Activated CD4-positive, alpha-beta T cell treated with anti-CD3 and anti-CD28 coated beads, Interleukin-2, amount 50 U/mL, for 1 hour (primary cell): ENCODE results near the gene KCNK3.
A peak's percentile ranks its signal among the peaks of the same experiment; 100 is the strongest.
"Not testable (repeated sequence)": the region's sequence is repeated elsewhere in the genome, so short reads cannot be mapped to it uniquely, and the experiment has no call there.

Experiments used
- DNase-seq: peaks from one replicate; pipeline ENCODE4 v3.0.0-alpha.2; 2020

Gene KCNK3

DNA sequence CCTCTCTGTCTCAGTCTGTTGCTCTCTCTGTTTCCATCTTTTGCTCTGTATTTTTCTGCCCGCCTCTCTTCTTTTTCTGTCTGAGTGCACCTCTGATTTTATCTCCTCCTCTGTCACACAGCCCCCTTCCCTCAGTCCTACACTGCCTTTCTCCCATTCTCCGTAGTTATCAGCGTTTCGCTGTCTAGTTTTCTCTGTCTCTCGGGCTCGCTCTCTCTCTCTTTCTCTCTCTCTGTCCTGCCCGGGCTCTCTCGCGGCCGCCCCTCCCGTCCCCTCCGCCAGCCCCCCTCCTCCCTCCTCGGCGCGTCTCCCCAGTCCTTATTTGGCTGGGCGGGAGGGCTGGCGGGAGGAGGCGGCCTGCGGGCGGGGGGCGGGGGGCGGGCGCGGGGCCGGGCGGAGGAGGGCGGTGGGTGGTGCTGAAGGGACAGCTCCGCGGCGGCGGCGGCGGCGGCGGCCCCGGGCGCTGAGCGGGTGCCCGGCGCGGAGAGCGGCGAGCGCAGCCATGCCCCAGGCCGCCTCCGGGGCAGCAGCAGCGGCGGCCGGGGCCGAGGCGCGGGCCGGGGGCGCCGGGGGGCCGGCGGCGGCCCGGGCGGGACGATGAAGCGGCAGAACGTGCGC, at the start of gene KCNK3:
Gene KCNK3, plus strand, starts transcription at position 444 of the 618 bp plus-strand sequence. Its CDS starts 154 bp downstream, at position 598.
- DNase-seq: peak; percentile 40

DNA sequence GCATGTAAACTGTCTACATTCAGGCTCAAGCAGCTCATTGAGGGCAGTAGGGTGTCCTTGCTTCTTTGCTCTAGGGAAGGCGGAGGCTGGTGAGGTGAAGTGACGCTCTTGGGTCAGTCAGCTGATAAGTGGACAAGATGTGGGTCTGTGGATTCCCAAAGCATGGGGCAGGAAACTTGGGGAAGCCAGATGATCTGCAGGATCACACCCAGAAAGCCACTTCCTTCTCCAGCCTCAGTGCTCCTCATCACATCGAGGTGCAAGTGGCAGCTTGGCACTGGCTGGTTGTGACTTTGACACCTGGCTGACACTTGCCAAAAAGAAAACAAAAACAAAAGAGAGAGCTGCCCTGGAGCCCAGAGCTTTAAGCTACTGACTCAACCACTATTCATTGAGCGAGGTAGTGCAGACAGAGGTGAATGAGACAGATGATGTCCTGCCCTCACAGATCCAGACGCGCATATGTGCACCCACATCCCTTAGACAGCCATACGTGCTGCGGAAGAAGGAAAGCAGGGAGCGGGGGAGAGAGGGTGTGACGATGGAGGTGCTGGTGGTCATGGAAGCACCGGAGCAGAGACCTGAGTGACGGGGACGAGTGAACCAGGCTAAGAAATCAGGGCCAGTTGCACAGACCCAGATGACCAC, 48.2 kb upstream of the KCNK3 start:
- DNase-seq: no peak

DNA sequence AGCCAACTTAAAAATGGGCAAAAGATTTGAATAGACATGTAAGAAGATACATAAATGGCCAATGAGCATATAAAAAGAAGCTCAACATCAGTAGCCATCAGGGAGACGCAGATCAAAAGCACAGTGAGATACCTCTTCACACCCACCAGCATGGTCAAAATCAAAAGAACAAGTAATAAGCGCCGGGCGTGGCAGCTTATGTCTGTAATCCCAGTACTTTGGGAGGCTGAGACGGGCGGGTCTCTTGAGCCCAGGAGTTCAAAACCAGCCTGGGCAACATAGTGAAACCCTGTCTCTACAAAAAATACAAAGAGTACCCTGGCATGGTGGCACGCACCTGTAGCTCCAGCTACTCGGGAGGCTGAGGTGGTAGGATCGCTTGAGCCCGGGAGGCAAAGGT, 46.8 kb upstream of the KCNK3 start:
- no peak for DNase-seq

DNA sequence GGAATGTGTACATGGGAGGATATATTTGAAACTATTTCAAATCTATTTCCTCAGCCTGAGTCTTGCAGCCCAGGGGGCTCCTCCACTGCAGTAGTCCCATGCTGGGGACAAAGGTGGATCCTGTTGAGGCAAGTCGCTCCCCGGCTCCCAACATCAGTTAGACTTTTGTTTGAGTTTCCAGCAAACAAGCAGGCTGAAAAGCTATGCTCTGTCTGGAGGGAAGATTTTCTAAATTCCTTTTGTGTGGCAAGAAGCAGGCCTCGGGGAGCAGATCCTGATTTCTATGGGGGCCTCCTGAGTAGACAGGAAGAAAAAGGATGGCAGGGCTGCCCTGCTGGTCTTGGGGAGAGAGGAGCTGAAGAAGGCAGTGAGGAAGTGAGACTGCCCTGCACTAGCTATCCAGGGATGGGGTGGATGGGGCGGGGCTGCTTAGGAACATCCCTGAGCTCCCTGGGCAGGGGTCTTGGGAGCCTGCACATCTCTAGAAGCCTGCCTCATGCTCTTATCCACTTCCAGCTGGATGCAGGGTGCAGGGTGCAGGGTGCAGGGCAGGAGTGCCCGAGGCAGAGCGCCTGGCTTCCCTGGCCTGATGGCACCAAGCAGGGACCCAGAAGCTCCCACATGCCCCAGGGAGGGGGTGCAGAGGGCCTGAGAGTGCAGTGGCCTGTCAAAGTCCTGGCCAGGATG, 45.4 kb upstream of the KCNK3 start:
- no peak for DNase-seq

DNA sequence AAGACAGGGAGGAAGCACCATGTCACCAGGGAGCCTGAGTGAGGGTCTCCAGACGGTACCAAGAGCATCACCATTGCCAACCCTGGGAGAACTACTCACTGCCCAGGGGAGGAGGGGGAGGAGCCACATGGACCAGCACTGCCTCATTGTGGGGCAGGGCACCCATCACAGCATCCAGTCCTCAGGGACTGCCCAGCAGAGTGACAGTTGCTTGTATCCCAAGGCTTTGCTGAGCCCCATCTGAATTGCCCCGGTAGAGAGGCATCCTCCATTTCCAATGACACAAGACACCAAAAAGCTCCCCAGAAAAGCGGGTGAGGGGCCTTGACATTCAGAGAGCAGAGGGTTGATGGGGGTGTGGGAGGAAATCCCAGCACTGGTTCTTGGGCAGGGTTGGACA, 44.5 kb upstream of the KCNK3 start:
- DNase-seq: no peak

DNA sequence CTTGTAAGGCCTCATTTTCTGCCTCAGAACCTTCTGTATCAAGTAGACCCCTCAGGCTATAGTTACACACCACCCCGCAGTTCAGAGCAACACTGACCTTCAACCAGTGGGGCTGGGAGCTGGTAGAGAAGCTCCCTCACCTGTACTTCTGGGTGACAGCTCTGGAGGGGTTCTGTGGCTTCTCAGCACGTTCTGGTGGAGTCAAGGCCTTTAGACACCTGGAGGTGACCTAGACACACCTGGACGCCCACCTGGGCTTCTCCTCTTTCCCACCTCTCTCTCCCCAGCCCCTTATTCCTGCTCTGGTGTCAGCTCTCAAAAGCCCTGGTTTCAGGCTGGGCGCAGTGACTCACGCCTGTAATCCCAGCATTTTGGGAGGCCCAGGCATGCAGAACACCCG, 44.0 kb upstream of the KCNK3 start:
- DNase-seq: no peak

DNA sequence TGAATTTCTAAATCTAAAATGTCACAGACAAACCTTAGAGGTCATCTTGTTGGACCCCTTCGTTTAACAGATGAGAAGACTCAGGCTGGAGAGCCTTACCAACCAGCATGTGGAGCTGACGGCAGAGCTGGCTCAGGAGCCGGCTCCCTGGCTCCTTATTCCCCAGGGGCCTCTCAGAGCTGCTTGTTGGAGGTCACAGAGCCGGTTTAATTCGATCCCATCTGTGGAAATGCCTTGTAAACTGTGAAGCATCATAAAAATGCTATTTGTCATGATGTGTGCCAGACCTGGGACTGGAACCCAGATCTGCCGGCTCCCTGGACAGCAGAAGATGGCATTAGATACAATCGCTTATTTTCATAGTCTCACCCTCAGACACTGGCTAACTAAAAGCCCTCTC, 43.2 kb upstream of the KCNK3 start:
- DNase-seq: no peak

DNA sequence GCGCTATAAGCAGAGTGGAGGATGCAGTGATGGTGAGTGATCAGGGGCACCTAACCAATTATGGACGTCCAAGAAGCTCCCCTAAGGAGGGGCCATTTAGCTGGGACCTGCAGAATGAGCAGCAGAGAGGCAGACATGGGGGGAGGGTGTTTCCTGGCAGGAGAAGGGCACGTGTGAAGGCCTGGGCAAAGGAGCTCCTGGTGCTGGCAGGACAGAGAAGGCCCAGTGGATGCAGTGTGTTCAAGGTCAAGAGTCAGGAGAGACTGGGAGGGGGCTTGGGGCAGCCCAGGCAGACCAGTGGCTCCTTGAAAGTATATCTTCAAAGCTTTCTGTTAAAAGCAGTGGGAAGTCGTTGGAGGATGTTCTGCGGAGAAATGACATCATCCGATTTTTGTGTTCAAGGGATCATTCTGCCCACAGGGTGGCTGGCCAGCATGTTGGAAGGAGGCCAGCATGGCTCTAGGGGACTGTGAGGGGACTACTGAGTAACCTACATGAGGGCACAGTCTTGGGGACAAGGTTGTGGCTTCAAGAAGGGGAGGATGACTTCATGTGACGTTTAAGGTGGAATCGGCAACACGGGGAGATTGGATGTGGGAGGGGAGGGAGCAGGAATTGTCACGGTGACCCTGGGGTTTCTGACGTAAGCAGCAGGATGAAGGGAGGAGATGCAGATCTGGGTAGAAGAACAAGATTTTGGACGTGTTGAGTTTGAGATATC, 42.4 kb upstream of the KCNK3 start:
- no peak for DNase-seq

DNA sequence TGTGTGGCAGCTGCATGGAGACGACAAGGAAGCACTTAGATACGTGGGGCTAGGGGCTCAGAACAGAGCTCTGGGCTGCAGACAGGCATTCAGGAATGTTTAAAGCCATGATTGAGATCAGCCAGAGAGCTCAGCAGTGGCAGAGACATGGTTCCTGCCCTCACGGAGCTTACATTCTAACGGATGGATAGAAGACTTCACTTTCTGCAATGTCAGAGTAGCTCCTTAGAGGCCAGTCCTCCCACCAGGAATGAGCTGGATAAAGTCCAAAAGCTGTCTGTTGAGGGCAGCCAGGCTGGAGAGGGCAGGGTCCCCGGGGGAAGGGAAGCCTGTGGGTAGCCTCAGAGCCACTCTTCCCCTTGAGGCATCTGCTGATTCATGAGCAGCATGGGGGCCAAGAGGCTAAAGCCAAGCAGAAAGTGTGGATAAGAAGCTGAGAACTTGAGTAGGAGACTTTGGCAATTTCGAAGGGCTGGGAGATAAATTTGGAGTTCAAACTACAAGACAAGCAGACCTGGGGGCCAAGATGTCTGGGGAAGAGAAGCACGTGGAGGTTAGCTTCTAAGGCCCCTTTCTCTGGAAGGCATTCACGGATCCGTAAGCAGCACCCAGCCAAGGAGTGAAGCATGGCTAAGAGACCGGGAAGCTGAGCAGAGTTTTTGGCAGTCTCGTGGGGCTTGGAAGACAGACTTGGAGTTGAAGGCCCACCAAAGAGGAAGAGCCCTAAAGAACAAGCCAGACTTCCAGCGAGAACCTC, 41.6 kb upstream of the KCNK3 start:
- no peak for DNase-seq

DNA sequence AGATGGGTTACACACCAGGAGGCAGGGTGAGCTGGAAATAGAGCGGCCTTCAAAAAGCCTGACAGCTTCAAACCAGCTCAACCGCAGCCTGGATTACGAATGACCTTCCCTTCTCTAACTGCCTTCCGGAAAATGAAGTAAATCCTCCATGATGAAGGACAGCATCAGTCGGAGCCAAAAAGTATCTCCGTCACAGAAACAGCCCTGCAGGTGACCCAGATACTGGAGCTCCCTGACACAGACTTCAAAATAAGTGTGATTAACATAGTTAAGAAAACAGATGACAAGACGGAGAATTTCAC, 41.1 kb upstream of the KCNK3 start:
- no peak for DNase-seq

DNA sequence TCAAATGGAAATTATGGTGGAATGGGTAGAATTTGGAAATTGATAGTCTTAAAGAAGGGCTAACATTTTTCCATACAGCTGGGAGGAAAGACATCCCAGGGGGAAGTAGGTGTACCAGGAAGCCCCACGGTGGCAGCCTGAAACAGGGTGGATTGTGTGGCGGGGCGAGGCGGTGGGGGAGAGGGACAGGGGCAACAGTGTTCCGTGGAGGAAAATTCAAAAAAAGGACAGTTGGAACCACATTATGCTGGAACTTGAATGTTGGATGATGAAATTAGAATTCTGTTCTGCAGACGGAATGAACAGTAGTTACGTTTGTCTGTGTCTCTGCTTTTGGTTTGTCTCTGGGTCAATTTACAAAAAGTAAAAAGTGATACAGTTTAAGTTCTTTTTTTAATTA, 40.7 kb upstream of the KCNK3 start:
- no peak for DNase-seq

DNA sequence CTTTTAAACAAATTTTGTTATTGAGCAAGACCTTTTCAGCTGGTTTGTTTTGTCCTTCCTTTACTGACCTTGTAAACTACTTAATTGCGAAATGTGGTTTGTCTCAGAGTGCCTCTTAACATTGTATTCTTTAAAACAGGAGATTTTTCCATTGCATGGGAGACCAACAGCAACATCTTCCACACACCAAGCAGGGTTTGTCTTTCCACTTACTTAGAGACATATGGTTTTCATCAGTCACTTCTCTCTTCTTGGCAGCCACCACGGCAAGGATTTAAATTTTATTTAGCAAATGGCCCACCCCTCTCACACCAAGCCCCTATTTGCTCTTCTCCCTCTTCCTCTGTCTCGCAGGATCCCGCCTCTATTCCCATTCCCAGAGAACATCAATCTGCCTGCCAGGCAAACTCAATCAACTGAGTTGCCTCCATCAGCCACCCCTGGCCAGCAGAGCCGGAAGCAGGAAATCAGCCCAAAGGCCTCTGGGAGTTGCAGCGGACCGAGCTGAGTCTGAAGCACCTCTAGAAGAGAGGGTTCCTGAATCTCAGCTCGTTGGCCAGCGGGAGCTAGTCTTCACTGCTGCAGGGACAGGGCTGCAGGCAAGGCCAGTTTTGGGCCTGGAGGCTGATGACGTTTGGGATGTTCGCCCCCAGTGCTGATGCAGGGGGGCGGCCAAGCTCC, 40.0 kb upstream of the KCNK3 start:
- no peak for DNase-seq

DNA sequence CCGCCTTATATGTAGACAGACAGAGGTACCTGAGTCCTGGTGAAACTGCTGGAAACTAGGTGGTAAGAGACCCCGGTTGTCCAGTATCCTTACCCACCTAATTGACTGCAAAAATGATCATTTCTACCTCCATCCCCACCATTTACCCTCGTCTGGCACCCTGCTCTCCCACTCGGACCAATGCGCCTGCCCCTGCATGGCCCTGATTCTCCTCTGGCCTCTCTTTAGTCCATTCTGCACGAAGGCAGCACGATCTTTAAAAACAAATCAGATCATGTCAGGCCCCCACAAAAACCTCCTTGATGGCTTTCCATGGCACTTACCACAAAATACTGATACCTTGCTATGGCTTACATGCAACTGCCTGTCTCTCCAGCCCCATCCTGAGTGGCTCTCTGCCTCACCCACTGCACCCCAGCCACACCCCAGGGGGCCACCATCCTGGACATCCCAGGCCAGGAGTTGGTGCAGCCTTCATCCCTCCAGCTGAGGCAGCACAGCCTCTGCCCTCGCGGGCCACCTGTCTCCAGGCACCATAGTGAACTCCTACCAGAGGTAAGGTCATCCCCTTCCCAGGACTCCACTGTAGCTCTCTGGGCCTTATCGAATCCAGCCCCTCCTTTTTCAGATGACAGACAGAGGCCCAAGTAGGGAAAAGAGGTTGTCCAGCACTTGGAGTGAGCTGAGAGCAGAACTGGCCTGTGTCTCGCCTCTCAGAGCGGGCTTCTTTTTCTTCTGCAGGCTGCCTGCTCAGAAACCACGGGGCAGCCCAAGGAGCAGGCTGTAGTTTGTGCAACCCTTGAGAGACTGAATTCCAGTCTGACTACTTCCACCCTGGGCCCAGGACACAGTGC, 39.1 kb upstream of the KCNK3 start:
- DNase-seq: no peak

DNA sequence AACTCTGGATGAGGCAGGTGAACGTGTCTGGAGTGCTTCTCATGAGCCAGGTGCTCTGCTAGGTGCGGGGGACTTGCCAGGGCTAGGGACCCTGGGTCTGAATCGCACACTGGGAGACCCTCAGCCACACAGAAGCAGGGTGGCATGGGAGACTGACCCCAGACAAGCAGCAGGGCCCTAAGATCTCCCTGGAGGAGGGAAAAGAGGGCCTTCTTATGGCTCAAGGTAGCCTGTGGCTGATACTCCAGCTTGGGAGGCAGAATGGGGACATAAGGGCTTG, 38.5 kb upstream of the KCNK3 start:
- DNase-seq: no peak

DNA sequence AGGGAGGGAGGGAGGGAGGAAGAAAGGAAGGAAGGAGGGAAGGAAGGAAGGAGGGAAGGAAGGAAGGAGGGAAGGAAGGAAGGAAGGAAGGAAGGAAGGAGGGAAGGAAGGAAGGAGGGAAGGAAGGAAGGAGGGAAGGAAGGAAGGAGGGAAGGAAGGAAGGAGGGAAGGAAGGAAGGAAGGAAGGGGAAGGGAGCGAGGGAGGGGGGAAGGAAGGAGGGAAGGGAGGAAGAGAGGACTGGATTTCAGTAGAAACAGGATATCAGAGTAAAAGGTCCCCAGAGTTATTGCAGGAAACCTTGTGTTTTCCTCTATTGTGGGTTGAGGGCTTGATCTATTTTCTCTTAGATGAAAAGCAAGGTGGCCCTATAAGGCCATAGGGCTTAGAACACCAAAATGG, 37.4 kb upstream of the KCNK3 start:
- DNase-seq: not testable (repeated sequence)

DNA sequence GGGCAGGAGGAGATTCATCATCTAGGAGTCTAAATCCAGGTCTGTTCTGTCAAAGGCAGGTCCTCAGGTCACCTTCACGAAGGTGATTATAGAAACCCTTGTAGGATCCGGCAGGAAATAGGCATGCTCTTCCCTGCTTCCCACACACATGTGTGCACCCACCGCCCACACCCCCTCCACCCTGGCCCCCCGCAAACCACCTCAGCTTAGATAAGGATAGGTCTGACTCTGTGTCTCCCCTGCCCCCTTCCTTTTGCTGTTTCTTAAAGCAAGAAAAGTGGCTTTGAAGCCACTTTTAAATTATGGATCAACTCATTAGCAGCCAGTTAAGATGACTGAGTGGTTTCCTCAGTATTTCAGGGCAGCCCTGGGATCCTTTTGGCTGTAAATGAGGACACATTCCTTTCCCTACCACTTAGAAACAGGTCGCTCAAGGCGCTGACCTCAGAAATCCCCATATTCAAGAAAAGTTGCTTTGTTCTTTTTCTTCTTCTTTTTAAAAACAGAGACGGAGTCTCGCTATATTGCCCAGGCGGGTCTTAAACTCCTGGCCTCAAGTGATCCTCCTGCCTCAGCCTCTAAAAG, 36.8 kb upstream of the KCNK3 start:
- DNase-seq: no peak

DNA sequence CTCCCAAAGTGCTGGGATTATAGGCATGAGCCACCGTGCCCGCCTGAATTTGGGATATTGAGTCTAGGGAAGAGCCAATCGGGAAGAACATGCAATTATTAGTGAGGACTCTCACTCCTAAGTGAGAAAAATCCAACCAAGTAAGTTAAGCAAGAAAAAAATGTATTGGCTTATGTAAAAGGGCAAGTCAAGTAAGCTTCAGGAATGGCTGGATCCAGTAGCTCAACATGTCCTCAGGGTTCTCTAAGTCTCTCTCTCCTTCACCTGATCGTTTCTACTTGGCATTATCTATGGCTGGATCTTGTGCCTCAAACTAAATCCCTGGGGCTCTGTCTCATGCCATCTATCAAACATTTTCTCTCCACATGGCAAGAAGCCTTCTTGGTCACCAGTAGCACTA, 35.3 kb upstream of the KCNK3 start:
- DNase-seq: no peak

DNA sequence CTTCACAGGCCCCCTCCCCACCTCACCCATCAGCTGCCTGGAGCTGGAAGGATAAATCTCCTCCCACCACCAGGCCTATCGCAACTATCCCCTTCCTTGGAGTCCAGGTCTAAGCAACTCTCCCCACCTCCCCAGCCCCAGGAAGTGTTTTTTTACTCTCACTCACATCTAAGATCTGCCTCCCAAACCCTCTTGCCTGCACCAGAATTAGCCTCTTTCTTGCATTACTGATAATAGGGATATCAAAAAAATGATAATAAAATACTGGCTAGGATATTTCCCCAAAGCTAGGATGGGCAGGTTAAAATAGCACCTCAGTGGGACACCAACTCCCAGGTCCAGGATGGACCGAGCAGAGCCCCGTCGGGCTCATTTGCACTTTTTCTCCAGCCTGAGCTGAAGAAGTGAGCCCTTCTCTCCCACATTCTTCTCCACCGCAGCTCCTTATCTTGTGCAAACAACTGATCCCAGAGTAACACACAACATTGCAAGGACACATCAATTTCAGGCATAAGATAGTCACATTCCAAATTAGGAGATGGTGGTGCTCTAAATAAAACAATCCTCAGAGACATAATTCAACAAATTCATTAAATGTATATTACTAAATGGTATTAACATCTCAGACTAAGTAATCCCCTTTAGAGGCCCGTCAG, 33.7 kb upstream of the KCNK3 start:
- no peak for DNase-seq

DNA sequence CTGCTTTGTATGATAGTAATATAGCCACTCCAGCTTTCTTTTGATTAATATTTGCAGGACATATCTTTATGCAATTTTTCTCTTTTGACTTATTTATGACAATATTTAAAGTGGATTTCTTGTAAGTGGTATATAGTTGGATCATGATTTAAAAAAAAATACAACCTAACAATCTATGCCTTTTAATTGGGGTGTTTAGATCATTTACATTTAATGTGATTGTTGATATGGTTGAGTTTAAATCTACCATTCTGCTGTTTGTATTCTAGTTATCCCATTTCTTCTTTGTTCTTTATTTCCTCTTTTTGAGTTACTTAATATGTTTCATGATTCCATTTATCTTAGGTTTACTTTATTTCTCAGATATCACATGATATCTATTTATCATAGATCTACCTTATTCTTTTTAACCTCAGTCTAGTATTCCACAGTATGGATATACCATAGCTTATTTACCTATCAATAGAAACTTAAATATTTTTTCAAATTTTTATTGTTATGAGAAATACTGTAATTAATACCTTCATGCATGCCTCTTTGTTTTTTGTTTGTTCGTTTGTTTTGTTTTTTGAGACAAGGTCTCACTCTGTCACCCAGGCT, 32.1 kb upstream of the KCNK3 start:
- DNase-seq: no peak

DNA sequence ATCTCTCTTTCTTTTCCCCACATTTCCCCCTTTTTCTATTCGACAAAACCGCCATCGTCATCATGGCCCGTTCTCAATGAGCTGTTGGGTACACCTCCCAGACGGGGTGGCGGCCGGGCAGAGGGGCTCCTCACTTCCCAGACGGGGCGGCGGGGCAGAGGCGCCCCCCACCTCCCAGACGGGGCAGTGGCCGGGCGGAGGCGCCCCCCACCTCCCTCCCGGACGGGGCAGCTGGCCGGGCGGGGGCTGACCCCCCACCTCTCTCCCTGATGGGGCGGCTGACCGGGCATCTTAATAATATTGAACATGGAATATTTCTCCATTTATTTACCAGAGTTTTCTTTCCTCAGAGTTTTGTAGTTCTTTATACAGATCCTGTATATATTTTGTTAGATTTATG, 27.2 kb upstream of the KCNK3 start:
- DNase-seq: not testable (repeated sequence)

DNA sequence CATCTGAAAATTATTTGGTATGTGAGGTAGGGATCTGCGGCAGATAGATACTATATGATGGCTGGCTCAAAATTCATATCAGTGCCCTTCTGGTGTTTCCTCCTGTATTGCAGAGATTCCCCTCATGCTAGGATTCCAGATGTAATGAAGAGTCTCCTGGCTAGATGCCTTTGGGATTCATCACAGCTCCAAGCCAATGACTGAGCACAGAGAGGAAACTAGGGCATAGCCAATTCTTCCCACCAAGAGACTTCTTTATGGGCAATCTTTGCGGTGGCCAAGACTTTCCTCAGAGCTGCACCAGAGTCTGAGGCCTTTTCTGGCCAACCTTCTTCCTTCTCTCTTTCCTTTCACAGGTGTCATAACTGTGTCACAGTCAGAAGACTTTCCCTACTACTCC, 25.9 kb upstream of the KCNK3 start:
- no peak for DNase-seq
